ENCODE measurements around the gene OR5M10. TPM values are rescaled to one million over a fixed set of nuclear protein-coding genes. Genes with fewer than 3 reads are reported as not detected.
"Not testable (repeated sequence)": the region's sequence is repeated elsewhere in the genome, so short reads cannot be mapped to it uniquely, and the experiment has no call there.

OR5M10 gene
- polyA plus RNA-seq (2014; cell fraction: cytosol; rRNA removed) = not detected in 2 replicates
- not detected in 2 replicates for polyA plus RNA-seq (2014; cell fraction: nucleus; rRNA removed)

DNA sequence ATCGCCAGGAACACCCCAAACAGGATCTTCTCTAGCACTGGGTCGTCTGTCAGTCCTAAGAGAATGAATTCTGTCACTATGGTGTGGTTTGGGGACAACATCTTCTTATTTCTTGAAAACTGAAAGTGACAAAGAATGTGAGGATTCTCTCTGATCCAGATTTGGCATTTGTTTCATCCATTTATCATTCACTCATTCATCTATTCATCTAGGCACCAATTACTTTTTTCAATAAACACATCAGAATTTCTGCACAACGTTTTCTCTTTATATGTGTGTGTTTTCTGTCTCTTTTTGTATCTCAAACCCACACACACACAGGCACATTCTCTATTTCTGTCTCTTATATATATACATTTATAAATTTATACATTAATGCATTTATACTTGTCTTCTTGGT, at the start of gene OR5M10:
Gene OR5M10 (minus strand): TSS at position 101 of the 400 bp plus-strand sequence. CDS start 0 bp downstream, at position 101.
- DNase-seq (ENCODE audit: low spot score) = no peak

DNA sequence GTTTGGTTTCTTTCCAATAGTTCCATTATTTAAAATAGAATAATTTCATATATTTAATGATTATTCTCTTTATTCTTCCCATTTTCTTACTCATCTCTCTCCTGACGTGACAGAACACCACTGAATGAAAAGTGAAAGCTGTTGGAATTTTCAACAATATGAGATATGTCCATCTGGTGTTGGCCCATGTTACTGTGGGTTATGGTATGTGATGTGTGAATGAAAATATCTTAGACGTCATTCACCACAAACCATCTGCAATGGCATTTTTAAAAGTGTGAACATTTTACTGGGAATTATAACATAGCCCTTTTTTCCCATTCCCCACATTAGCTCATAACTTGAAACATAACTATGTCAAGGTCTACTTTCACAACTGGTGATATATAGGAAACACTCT, 48.4 kb upstream of the OR5M10 start:
- DNase-seq (ENCODE audit: low spot score) = no peak

DNA sequence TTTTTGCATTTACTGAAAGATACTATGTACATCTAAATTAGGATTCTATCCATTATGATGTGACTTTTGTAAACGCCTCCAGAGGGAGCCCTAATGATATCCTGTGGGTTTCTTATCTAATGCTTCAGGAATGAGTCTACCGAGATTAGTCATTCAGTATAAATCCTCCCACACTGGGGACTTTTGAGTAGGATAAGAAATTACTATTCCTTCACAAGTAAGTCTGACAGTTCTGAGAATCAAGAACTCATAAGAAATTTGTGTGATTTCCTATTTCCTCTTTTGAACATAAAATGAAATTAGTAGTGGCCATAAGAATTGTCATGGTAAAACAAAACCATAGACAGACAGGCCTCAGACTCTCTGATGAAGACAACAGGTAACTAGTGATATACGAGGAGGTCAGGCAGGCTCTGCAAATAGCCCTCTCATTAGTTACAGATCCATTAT, 47.2 kb upstream of the OR5M10 start:
- DNase-seq (ENCODE audit: low spot score) = peak; percentile 22

DNA sequence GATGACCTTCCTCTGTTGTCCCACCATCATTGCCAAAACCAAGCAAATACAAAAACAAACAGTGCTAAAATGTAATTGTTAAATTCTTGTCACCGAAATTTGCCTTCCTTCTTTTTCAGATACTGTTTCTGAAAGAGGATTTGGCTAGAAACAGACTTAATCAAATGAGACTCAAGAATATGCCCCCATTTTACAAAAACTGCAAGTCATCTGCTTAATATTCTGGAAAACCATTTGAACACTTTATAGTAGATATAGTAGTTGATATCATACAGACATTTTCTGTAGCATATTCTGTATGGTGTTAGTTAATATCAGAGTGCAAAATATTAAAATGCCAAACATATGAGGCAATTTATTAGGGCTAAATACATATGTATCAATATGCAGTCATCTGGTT, 33.7 kb upstream of the OR5M10 start:
- no peak for DNase-seq (ENCODE audit: low spot score)

DNA sequence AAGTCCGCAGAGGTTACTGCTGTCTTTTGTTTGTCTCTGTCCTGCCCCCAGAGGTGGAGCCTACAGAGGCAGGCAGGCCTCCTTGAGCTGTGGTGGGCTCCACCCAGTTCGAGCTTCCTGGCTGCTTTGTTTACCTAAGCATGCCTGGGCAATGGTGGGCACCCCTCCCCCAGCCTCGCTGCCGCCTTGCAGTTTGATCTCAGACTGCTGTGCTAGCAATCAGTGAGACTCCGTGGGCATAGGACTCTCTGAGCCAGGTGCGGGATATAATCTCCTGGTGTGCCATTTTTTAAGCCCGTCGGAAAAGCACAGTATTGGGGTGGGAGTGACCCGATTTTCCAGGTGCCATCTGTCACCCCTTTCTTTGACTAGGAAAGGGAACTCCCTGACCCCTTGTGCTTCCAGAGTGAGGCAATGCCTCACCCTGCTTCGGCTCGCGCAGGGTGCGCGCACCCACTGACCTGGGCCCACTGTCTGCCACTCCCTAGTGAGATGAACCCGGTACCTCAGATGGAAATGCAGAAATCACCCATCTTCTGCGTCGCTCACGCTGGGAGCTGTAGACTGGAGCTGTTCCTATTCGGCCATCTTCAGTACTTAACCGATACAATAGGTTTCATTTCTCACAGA, 14.7 kb upstream of the OR5M10 start:
- DNase-seq (ENCODE audit: low spot score) = not testable (repeated sequence)

DNA sequence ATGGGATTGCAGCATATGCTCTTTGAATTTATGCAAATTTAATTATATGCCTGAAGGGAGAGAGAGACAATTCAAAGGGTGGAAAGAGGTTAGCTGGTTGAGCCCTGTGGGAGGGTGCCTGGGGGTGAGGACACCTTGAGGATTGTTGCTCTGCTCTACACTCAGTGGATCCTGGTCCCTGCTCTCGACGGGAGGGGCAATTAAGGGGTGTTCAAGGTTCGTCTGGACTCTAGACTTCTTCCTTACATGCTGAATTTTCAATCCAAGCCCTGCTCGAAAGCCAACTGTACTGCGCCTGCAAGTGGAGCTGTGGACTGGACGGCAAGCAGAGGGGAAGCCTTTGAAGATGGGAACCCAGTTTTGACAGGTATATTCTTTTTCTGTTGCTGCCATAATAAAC, 18.9 kb downstream of the OR5M10 start:
- DNase-seq (ENCODE audit: low spot score) = no peak

DNA sequence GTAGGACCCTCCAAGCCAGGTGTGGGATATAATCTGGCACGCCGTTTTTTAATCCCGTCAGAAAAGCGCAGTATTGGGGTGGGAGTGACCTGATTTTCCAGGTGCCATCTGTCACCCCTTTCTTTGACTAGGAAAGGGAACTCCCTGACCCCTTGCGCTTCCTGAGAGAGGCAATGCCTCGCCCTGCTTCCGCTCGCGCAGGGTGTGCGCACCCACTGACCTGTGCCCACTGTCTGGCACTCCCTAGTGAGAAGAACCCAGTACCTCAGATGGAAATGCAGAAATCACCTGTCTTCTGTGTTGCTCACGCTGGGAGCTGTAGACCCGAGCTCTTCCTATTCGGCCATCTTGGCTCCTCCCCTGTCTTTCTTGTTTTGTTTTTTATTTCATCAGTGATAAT, 22.8 kb downstream of the OR5M10 start:
- DNase-seq (ENCODE audit: low spot score) = not testable (repeated sequence)

DNA sequence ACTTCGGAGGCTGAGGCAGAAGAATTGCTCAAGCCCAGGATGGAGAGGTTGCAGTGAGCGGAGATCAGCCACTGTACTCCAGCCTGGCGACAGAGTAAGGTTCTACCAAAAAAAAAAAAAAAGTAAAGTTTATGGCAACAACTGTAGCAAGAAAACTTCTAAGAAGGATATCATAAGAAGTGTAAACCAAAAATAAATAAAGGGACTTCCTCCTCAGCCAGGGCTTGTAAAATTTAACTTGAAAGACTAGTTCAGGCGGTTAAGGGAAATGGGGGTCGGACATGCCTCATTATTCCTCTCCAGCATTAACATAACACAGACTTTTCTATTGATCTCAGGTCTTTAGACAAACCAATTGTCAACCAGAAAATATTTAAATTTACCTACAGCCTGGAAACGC, 32.0 kb downstream of the OR5M10 start:
- DNase-seq (ENCODE audit: low spot score) = no peak

DNA sequence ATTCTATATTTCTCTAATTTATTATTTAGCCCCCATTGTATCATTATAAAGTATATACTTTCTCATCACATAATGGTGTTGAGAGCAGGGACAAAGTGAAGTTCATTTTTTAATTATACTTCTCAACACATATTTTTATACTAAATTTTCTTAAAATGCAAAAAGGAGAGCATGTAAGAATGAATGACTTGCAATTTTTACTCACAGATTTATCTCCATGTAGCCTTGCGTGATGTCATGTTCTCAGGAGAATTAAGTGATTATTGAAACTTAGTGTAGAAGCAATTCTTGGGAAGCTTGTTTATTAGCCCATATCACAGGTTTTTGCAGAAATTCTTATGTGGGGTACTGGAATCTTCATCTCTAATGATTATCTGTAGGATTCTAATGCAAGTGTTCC, 33.8 kb downstream of the OR5M10 start:
- no peak for DNase-seq (ENCODE audit: low spot score)

DNA sequence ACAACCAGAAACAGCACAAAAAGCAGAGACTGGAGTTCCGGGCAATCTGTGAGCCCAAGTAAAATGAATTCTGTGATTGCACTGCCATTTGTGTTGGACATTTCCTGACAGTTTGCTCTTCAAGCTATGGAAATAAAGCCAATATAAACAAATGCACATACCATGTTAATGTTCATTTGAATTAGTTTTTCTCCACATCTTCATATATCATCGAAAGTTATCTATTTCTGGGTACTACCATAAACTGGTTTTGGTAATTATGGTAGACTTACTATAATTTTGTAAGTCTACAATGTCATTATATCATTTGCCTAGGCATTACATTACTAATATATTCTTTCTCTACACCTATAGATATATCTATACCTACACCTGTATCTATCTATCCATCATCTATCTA, 34.4 kb downstream of the OR5M10 start, which contains the start of gene OR5M11:
Gene OR5M11 (minus strand): TSS at position 101 of the 400 bp plus-strand sequence. CDS start 0 bp downstream, at position 101.
- DNase-seq (ENCODE audit: low spot score) = no peak

DNA sequence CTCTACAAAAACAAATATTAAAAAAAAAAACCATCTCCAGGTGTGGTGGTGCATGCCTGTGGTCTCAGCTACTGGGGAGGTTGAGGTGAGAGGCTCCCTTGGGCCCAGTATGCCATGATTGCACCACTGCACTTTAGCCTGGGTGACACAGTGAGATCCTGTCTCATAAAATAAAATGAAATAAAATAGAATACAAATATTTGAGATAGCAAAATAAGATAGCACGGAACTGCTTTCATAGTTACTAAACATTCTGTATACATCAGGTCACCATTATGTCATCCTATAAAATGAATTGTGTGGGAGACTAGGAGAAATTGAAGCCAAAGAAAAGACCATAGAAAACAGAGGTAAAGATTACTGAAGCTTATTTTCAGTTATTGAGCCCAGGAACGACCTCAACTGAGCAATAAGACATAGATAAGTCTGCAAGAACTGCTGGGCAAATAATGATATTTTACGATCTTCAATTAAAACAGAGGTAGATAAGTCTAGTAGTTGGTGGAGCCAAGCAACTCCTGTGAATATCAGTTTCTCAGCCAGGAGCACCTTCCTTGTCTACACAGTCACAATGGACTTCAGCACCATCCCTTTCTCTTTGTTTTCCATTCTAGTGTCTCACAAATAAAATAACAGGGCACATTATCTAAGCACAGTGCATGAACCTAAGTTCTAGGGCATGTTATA, 44.3 kb downstream of the OR5M10 start:
- DNase-seq (ENCODE audit: low spot score) = no peak

DNA sequence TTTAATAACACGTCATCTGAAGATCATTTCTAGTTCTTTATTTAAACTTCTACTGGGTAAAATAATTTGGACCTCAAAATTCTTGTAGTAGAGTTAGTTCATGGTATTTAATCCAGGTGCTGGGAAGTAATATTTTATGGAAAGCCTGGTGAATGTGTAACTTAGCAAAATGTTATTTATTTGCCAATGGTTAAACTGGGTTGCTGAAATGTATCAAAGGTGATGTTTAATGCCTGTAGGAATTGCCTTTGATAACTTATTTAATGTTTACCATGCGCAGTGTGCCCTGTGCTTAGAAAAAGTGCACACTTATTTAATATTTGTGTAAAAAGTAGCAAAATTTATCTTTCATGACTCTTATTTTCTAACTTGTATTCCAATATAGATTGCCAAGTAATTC, 45.7 kb downstream of the OR5M10 start:
- no peak for DNase-seq (ENCODE audit: low spot score)

Data from SK-N-DZ (cell line).